Choroid plexus epithelial cell (primary cell): ENCODE data around the gene SCN5A.

ENCODE experiments used
- DNase-seq: peaks from one replicate; pipeline ENCODE4 v3.0.0-alpha.2; 2010; ENCODE audit warnings: low read depth
- H3K4me3 ChIP-seq: 2 replicates; pipeline ENCODE4 v1.5.1; 2011; ENCODE audit warnings: low read depth, mild to moderate bottlenecking, control low read depth, low read length, moderate library complexity
- TF ChIP-seq, protein P1 (sequence below): conservative IDR thresholded peaks from 2 replicates; pipeline ENCODE4 v1.5.1; 2011; ENCODE audit warnings: low read depth, mild to moderate bottlenecking, control low read depth, inconsistent platforms, low read length, moderate library complexity

SCN5A gene

DNA sequence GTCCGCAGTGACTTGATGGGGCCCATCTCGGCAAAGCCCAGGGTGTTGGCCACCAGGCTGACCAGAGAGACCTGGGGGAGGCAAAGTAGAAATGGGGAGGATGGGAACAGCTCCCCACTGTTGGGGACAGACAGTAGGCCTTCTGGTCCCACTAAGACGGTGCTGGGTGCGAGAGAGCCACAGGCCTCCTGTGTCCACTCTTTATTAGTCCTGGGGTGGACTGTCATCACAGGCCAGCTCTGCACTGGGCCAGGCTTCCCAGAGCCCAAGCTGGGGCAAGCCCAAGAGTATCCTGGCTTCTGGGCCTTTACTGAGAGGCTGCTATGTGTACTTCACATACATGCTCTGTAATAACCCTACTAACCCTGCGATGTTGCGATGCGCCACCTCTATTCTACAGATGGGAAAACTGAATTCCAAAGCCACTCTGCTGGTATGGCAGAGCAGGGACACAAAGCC, 87.0 kb downstream of the SCN5A start:
- DNase-seq = no peak
- no peak overlapping the region for H3K4me3 ChIP-seq
- TF ChIP-seq, protein P1, sequence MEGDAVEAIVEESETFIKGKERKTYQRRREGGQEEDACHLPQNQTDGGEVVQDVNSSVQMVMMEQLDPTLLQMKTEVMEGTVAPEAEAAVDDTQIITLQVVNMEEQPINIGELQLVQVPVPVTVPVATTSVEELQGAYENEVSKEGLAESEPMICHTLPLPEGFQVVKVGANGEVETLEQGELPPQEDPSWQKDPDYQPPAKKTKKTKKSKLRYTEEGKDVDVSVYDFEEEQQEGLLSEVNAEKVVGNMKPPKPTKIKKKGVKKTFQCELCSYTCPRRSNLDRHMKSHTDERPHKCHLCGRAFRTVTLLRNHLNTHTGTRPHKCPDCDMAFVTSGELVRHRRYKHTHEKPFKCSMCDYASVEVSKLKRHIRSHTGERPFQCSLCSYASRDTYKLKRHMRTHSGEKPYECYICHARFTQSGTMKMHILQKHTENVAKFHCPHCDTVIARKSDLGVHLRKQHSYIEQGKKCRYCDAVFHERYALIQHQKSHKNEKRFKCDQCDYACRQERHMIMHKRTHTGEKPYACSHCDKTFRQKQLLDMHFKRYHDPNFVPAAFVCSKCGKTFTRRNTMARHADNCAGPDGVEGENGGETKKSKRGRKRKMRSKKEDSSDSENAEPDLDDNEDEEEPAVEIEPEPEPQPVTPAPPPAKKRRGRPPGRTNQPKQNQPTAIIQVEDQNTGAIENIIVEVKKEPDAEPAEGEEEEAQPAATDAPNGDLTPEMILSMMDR = no peak

DNA sequence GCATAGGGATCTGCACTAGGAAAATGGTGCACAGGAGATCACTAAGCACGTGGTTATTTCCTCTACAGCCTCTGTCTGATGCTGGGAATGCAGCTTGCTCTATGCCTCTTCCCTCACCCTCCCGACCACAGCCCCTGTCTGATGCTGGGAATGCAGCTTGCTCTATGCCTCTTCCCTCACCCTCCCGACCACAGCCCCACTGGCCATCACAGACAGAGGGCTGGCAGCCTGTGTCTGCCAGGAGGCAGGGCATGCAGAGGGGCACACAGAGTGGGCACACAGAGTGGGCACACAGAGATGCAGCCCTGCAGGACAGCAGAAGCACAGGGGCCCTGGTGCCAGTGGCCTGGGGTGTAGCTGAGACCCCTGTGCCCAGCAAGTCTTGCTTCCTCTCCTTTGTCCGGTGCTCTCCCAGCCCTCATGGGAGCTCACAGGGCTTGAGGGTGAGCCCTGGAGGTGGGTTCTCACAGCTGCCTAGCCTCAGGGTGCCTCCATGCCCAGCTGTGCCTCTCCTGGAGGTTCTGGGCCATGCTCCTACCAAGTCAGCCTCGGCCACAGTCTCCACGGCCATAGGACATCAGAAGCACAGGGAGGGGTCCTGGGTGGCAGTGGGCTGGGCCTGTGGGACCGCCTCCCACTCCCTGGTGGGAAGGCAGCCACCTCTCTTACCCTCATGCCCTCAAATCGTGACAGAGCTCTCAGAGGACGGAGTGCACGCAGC, 87.6 kb downstream of the SCN5A start:
- no peak overlapping the region for H3K4me3 ChIP-seq
- TF ChIP-seq, protein P1 = no peak

GRCh38 chr3:38560996-38561717, 88.3 kb downstream of the SCN5A start:
- no peak overlapping the region for H3K4me3 ChIP-seq
- DNase-seq = no peak
- TF ChIP-seq, protein P1 = no peak

More for the DNA sequence above, 87.6 kb downstream of the SCN5A start:
- no peak for DNase-seq

DNA sequence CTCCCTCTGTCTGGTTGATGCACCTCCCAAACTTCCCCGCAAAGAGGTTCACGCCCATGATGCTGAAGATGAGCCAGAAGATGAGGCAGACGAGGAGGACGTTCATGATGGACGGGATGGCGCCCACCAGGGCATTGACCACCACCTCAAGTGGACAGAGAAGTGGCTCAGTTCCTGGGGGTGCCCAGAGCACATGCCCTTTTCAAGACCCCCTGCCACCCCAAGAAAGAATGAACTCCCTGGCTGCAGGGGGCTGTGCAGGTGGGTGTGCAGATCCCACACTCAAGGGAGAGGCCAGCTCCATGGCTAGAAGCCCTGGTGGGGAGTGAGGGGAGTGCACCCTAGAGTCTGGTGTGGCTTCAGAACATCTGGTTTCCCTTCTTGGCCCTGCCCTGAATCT, 89.2 kb downstream of the SCN5A start:
- H3K4me3 ChIP-seq = no peak overlapping the region
- TF ChIP-seq, protein P1 = no peak
- no peak for DNase-seq

GRCh38 chr3:38558864-38559263, 90.6 kb downstream of the SCN5A start:
- TF ChIP-seq, protein P1 = no peak
- DNase-seq = no peak
- no peak overlapping the region for H3K4me3 ChIP-seq

GRCh38 chr3:38556640-38557358, 92.7 kb downstream of the SCN5A start:
- TF ChIP-seq, protein P1 = no peak
- DNase-seq = no peak
- H3K4me3 ChIP-seq = no peak overlapping the region
